Astrocyte of the cerebellum (primary cell): ENCODE data around the gene FLRT1.

ENCODE experiments used
- DNase-seq: peaks from one replicate; pipeline ENCODE4 v3.0.0-alpha.2; 2011; ENCODE audit warnings: low read depth
- H3K4me3 ChIP-seq: 2 replicates; pipeline ENCODE4 v1.5.1; 2011; ENCODE audit warnings: mild to moderate bottlenecking, low read depth, low read length, moderate library complexity
- in situ Hi-C: cut with HindIII; loops from 2 replicates; pipeline ENCODE4 v1.10.0; 2017; ENCODE audit warnings: low sequenced_read_pairs
- TF ChIP-seq, protein P1 (sequence below): IDR thresholded peaks from 2 replicates; pipeline ENCODE4 v1.5.1; 2012; ENCODE audit warnings: low read length, low read depth, moderate library complexity, mild to moderate bottlenecking; ENCODE audit errors: missing control alignments

Gene FLRT1

DNA sequence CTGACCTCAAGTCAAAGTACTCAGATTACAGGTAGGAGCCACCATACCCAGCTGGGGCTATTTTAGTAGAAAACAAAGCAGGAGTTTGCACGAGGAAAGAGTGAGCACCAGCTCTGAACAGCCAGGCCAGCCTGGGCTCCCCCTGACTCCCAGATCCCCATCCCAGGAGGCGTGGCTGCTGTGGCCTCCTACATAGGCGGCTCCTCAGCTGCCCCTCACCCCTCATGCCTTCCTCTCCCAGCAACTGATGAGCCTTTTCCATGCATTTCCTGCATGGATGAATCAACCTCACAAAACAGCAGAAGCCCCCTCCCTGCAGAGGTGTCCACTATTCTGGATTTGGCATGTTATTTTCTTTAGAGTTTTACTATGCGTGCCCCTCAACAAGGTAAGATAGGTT, 10.5 kb upstream of the FLRT1 start:
- TF ChIP-seq, protein P1, sequence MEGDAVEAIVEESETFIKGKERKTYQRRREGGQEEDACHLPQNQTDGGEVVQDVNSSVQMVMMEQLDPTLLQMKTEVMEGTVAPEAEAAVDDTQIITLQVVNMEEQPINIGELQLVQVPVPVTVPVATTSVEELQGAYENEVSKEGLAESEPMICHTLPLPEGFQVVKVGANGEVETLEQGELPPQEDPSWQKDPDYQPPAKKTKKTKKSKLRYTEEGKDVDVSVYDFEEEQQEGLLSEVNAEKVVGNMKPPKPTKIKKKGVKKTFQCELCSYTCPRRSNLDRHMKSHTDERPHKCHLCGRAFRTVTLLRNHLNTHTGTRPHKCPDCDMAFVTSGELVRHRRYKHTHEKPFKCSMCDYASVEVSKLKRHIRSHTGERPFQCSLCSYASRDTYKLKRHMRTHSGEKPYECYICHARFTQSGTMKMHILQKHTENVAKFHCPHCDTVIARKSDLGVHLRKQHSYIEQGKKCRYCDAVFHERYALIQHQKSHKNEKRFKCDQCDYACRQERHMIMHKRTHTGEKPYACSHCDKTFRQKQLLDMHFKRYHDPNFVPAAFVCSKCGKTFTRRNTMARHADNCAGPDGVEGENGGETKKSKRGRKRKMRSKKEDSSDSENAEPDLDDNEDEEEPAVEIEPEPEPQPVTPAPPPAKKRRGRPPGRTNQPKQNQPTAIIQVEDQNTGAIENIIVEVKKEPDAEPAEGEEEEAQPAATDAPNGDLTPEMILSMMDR, result no peak
- no peak overlapping the region for H3K4me3 ChIP-seq
- no peak for DNase-seq
- in situ Hi-C loops, result no loop called here

GRCh38 chr11:64026575-64027205, 9.0 kb upstream of the FLRT1 start:
- TF ChIP-seq, protein P1, result no peak
- no peak for DNase-seq
- no peak overlapping the region for H3K4me3 ChIP-seq
- in situ Hi-C loops, result no loop called here

DNA sequence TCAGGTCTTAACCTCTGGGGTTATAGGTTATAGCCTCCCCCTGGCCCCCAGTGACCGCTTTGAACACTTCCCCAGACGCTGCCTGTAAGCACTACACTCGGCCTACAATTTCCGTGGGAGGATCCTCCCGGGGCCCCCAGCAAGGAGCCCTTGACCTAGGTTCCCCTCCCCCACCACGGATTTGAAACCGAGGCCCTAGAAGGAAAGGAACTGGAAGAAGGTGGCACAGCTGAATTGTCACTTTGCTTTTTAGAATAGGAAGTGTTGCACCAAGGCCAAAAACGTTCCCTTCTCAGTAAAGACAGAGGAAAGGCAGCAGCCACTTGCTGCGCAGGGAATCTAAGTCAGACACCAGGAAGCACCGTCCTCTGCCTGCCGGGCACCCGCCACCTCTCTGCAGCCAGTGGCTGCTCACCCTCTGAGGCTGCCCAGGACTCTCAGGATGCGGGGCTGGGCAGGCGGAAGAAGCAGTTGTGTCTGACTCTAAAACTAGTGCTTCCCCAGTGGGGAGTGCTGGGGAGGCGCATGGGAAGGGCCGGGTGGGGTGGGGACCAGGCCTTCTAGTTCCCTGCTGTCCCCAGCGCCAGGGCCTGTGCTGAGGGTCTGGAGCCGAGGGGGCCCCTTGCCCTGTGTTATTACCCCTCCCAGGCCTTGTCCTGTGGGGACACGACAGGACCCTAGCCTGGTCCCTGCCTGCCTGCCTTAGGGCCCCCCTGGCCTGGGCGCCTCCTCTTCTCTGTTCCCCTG, 7.9 kb upstream of the FLRT1 start:
- H3K4me3 ChIP-seq, result no peak overlapping the region
- in situ Hi-C loops, result no loop called here
- TF ChIP-seq, protein P1, result no peak
- no peak for DNase-seq

GRCh38 chr11:64028398-64029115, 7.2 kb upstream of the FLRT1 start:
- H3K4me3 ChIP-seq, result no peak overlapping the region
- TF ChIP-seq, protein P1, result no peak
- in situ Hi-C loops, result no loop called here
- no peak for DNase-seq

GRCh38 chr11:64029773-64030172, 6.0 kb upstream of the FLRT1 start:
- DNase-seq, result no peak
- H3K4me3 ChIP-seq, result no peak overlapping the region
- in situ Hi-C loops, result no loop called here
- TF ChIP-seq, protein P1, result no peak

DNA sequence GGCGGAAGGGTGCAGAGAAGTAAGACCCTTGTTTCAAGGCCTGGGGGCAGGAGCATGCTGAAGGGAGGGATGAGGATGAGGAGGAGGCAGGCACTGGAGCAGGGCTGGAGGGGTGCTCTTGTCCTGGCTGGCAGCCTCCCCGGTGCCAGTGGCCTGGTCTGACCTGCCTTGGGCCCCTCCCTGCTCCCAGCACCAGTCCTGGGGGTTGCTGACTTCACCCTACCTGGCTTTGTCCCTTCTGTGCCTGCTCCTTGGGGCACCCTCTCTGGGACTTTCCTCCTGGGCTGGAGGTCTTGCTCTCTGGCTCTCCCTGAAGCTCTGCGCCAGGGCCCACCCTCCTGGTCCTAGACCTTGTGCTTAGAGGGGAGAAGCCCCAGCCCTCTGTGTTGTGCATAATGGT, 4.7 kb upstream of the FLRT1 start:
- in situ Hi-C loops, result no loop called here
- no peak overlapping the region for H3K4me3 ChIP-seq
- TF ChIP-seq, protein P1, result no peak

More for the DNA sequence above, 4.7 kb upstream of the FLRT1 start:
- no peak for DNase-seq
